Measurements from ENCODE around the gene COBL. TPM values are rescaled to one million over a fixed set of nuclear protein-coding genes. Genes with fewer than 3 reads are reported as not detected.

The COBL gene
- total RNA-seq, 4 donors from 2014 or later: 5.9 to 21.3 (median 7.8) TPM

GRCh38 chr7:51134013-51134441, 182.6 kb downstream of the COBL start:
- Histone ChIP-seq H3K9me3 (peaks cover 0 to 6% (median 0%) of the 10 kb centered on the region in 3 donors), H3K27ac (no peak overlapping the region), H3K27me3 (no peaks in the 10 kb centered on the region), H3K4me3 (no peak overlapping the region), H3K36me3 (peaks cover 0 to 12% (median 0%) of the 10 kb centered on the region in 3 donors), H3K4me1 (peaks cover 0 to 11% (median 0%) of the 10 kb centered on the region in 3 donors)
- intact Hi-C loops (cut with DNase I): no loop called here
- TF ChIP-seq, protein P1, sequence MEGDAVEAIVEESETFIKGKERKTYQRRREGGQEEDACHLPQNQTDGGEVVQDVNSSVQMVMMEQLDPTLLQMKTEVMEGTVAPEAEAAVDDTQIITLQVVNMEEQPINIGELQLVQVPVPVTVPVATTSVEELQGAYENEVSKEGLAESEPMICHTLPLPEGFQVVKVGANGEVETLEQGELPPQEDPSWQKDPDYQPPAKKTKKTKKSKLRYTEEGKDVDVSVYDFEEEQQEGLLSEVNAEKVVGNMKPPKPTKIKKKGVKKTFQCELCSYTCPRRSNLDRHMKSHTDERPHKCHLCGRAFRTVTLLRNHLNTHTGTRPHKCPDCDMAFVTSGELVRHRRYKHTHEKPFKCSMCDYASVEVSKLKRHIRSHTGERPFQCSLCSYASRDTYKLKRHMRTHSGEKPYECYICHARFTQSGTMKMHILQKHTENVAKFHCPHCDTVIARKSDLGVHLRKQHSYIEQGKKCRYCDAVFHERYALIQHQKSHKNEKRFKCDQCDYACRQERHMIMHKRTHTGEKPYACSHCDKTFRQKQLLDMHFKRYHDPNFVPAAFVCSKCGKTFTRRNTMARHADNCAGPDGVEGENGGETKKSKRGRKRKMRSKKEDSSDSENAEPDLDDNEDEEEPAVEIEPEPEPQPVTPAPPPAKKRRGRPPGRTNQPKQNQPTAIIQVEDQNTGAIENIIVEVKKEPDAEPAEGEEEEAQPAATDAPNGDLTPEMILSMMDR (IDR thresholded peaks at IDR 0.05): no peak
- TF ChIP-seq POLR2A (IDR thresholded peaks at IDR 0.05): no peak
- WGBS, 2 donors: 67 to 74% methylated on average over 4 of the region's 4 CpGs
- no peak for DNase-seq

- Histone ChIP-seq H3K9me3 (peaks cover 0 to 6% (median 0%) of the 10 kb centered on the region in 3 donors), H3K27me3 (no peaks in the 10 kb centered on the region), H3K4me3 (no peak overlapping the region), H3K4me1 (no peaks in the 10 kb centered on the region), H3K36me3 (peaks cover 0 to 12% (median 0%) of the 10 kb centered on the region in 3 donors), H3K27ac (no peak overlapping the region)
- intact Hi-C loops (cut with DNase I): no loop called here
- WGBS, 2 donors: 72 to 92% methylated on average over 3 of the region's 3 CpGs
- TF ChIP-seq, protein P1 (IDR thresholded peaks at IDR 0.05): no peak
- no peak for TF ChIP-seq POLR2A (IDR thresholded peaks at IDR 0.05)
- DNase-seq: no peak
Observed at GRCh38 chr7:51132661-51133060, 183.9 kb downstream of the COBL start.

GRCh38 chr7:51129527-51130472, 186.8 kb downstream of the COBL start:
- Histone ChIP-seq H3K27ac (no peak overlapping the region), H3K27me3 (no peaks in the 10 kb centered on the region), H3K4me1 (no peaks in the 10 kb centered on the region), H3K4me3 (no peak overlapping the region), H3K9me3 (peaks cover 0 to 6% (median 0%) of the 10 kb centered on the region in 3 donors), H3K36me3 (peaks cover 0 to 12% (median 0%) of the 10 kb centered on the region in 3 donors)
- no peak for TF ChIP-seq POLR2A (IDR thresholded peaks at IDR 0.05)
- intact Hi-C loops (cut with DNase I): no loop called here
- 80 to 82% methylated on average over 8 of the region's 8 CpGs for WGBS, 2 donors
- DNase-seq: no peak

GRCh38 chr7:51128545-51129435, 187.8 kb downstream of the COBL start:
- peaks cover 0 to 6% (median 0%) of the 10 kb centered on the region in 3 donors for H3K9me3 ChIP-seq
- peaks cover 0 to 7% (median 0%) of the 10 kb centered on the region in 3 donors for H3K4me1 ChIP-seq
- H3K36me3 ChIP-seq: peaks cover 0 to 12% (median 0%) of the 10 kb centered on the region in 3 donors
- WGBS, 2 donors: 91 to 94% methylated on average over 11 to 15 of the region's 16 CpGs
- no peak overlapping the region for H3K4me3 ChIP-seq
- no peak for DNase-seq
- H3K27me3 ChIP-seq: no peaks in the 10 kb centered on the region
- TF ChIP-seq, protein P1 (IDR thresholded peaks at IDR 0.05): no peak
- TF ChIP-seq POLR2A (IDR thresholded peaks at IDR 0.05): no peak
- intact Hi-C loops (cut with DNase I): no loop called here
- no peak overlapping the region for H3K27ac ChIP-seq

DNA sequence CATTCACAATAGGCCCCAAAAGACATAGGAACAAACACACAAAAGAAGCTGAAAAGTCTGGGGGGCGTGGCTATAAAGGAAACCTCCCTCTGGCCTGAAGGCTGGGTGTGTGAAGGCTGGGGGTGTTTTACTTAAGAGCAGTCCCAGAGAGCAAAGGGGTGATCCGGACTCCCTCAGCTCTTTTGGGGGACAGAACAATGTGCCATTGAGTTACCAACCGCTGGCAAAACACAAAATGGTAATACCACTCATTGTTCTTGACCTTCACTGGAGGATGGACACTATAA, 189.0 kb downstream of the COBL start:
- Histone ChIP-seq H3K27me3 (no peaks in the 10 kb centered on the region), H3K9me3 (peaks cover 0 to under 1% (median 0%) of the 10 kb centered on the region in 3 donors), H3K36me3 (peaks cover 0 to 3% (median 0%) of the 10 kb centered on the region in 3 donors), H3K27ac (no peak overlapping the region), H3K4me3 (no peak overlapping the region), H3K4me1 (peaks cover 0 to 20% (median 6%) of the 10 kb centered on the region in 3 donors)
- intact Hi-C loops (cut with DNase I): no loop called here
- no peak for DNase-seq
- 48 to 55% methylated on average over 3 of the region's 3 CpGs for WGBS, 2 donors
- TF ChIP-seq POLR2A (IDR thresholded peaks at IDR 0.05): no peak
- TF ChIP-seq, protein P1 (IDR thresholded peaks at IDR 0.05): no peak
